ENCODE measurements around the gene DNAAF3.

Gene DNAAF3

GRCh38 chr19:55149078-55150003 is 17.1 kb downstream of the DNAAF3 start, which contains the start of gene TNNT1:
Gene TNNT1 (minus strand): TSS chr19:55149206. CDS start chr19:55147157, 2,049 bp downstream.
- H3K4me1 ChIP-seq (ENCODE audit: control insufficient read depth, insufficient read depth, low read length, poor library complexity, severe bottlenecking), result no peaks in the 10 kb centered on the region

GRCh38 chr19:55147545-55148251 is 18.7 kb downstream of the DNAAF3 start:
- Histone ChIP-seq H3K27ac (ENCODE audit: low read depth, low read length, severe bottlenecking) (no peak overlapping the region), H3K9me3 (ENCODE audit: control insufficient read depth, low read length) (peaks cover 10% of the 10 kb centered on the region), H3K36me3 (ENCODE audit: control insufficient read depth, insufficient read depth, low read length) (no peaks in the 10 kb centered on the region), H3K4me1 (ENCODE audit: control insufficient read depth, insufficient read depth, low read length, poor library complexity, severe bottlenecking) (no peaks in the 10 kb centered on the region), H3K4me3 (ENCODE audit: extremely low read depth, insufficient read depth, low read length, poor library complexity, severe bottlenecking) (no peak overlapping the region)
- 12 to 31% methylated on average over 5 to 6 of the region's 9 CpGs for WGBS, 2 experiments (ENCODE audit: insufficient coverage in 2 of 2)

More at GRCh38 chr19:55149078-55150003, 17.1 kb downstream of the DNAAF3 start, which contains the start of gene TNNT1:
- Histone ChIP-seq H3K9me3 (ENCODE audit: control insufficient read depth, low read length) (peaks cover 10% of the 10 kb centered on the region), H3K36me3 (ENCODE audit: control insufficient read depth, insufficient read depth, low read length) (no peaks in the 10 kb centered on the region), H3K27ac (ENCODE audit: low read depth, low read length, severe bottlenecking) (no peak within 1 kb of the TSS), H3K4me3 (ENCODE audit: extremely low read depth, insufficient read depth, low read length, poor library complexity, severe bottlenecking) (no peak within 1 kb of the TSS)
- 18 to 20% methylated on average over 13 of the region's 18 CpGs for WGBS, 2 experiments (ENCODE audit: insufficient coverage in 2 of 2)

- H3K36me3 ChIP-seq (ENCODE audit: control insufficient read depth, insufficient read depth, low read length), result no peaks in the 10 kb centered on the region
- H3K27ac ChIP-seq (ENCODE audit: low read depth, low read length, severe bottlenecking), result no peak overlapping the region
- peaks cover 6% of the 10 kb centered on the region for H3K9me3 ChIP-seq (ENCODE audit: control insufficient read depth, low read length)
- peak overlapping the region; percentile 35 for H3K4me3 ChIP-seq (ENCODE audit: extremely low read depth, insufficient read depth, low read length, poor library complexity, severe bottlenecking)
- no peaks in the 10 kb centered on the region for H3K4me1 ChIP-seq (ENCODE audit: control insufficient read depth, insufficient read depth, low read length, poor library complexity, severe bottlenecking)
- WGBS, 2 experiments (ENCODE audit: insufficient coverage in 2 of 2), result 0% methylated on average over 3 to 5 of the region's 27 CpGs
These were observed 19.6 kb downstream of the DNAAF3 start for GRCh38 chr19:55146705-55147273.

- Histone ChIP-seq H3K9me3 (ENCODE audit: control insufficient read depth, low read length) (no peaks in the 10 kb centered on the region), H3K27ac (ENCODE audit: low read depth, low read length, severe bottlenecking) (no peak overlapping the region), H3K4me1 (ENCODE audit: control insufficient read depth, insufficient read depth, low read length, poor library complexity, severe bottlenecking) (no peaks in the 10 kb centered on the region), H3K4me3 (ENCODE audit: extremely low read depth, insufficient read depth, low read length, poor library complexity, severe bottlenecking) (peak overlapping the region; percentile 35), H3K36me3 (ENCODE audit: control insufficient read depth, insufficient read depth, low read length) (no peaks in the 10 kb centered on the region)
- 0% methylated on average over 12 to 15 of the region's 41 CpGs for WGBS, 2 experiments (ENCODE audit: insufficient coverage in 2 of 2)
These were observed 20.2 kb downstream of the DNAAF3 start for GRCh38 chr19:55146078-55146704.

- WGBS, 2 experiments (ENCODE audit: insufficient coverage in 2 of 2), result no CpG with 5 or more reads among the region's 3 CpGs
- H3K9me3 ChIP-seq (ENCODE audit: control insufficient read depth, low read length), result no peaks in the 10 kb centered on the region
These were observed 21.2 kb downstream of the DNAAF3 start for GRCh38 chr19:55145232-55145631.

GRCh38 chr19:55141696-55142095 is 24.7 kb downstream of the DNAAF3 start:
- WGBS, 2 experiments (ENCODE audit: insufficient coverage in 2 of 2), result 30 to 43% methylated on average over 14 to 15 of the region's 21 CpGs
- Histone ChIP-seq H3K4me3 (ENCODE audit: extremely low read depth, insufficient read depth, low read length, poor library complexity, severe bottlenecking) (no peak overlapping the region), H3K9me3 (ENCODE audit: control insufficient read depth, low read length) (no peaks in the 10 kb centered on the region)

More at GRCh38 chr19:55145232-55145631, 21.2 kb downstream of the DNAAF3 start:
- no peaks in the 10 kb centered on the region for H3K4me1 ChIP-seq (ENCODE audit: control insufficient read depth, insufficient read depth, low read length, poor library complexity, severe bottlenecking)
- no peak overlapping the region for H3K4me3 ChIP-seq (ENCODE audit: extremely low read depth, insufficient read depth, low read length, poor library complexity, severe bottlenecking)
- no peaks in the 10 kb centered on the region for H3K36me3 ChIP-seq (ENCODE audit: control insufficient read depth, insufficient read depth, low read length)
- H3K27ac ChIP-seq (ENCODE audit: low read depth, low read length, severe bottlenecking), result no peak overlapping the region

GRCh38 chr19:55137915-55138314 is 28.5 kb downstream of the DNAAF3 start:
- Histone ChIP-seq H3K9me3 (ENCODE audit: control insufficient read depth, low read length) (no peaks in the 10 kb centered on the region), H3K4me3 (ENCODE audit: extremely low read depth, insufficient read depth, low read length, poor library complexity, severe bottlenecking) (no peak overlapping the region), H3K4me1 (ENCODE audit: control insufficient read depth, insufficient read depth, low read length, poor library complexity, severe bottlenecking) (peaks cover 10% of the 10 kb centered on the region), H3K27ac (ENCODE audit: low read depth, low read length, severe bottlenecking) (no peak overlapping the region), H3K36me3 (ENCODE audit: control insufficient read depth, insufficient read depth, low read length) (no peaks in the 10 kb centered on the region)
- WGBS, 2 experiments (ENCODE audit: insufficient coverage in 2 of 2), result 83 to 86% methylated on average over 5 to 7 of the region's 9 CpGs

More at GRCh38 chr19:55141696-55142095, 24.7 kb downstream of the DNAAF3 start:
- Histone ChIP-seq H3K36me3 (ENCODE audit: control insufficient read depth, insufficient read depth, low read length) (no peaks in the 10 kb centered on the region), H3K4me1 (ENCODE audit: control insufficient read depth, insufficient read depth, low read length, poor library complexity, severe bottlenecking) (peaks cover 9% of the 10 kb centered on the region), H3K27ac (ENCODE audit: low read depth, low read length, severe bottlenecking) (no peak overlapping the region)

- Histone ChIP-seq H3K27ac (ENCODE audit: low read depth, low read length, severe bottlenecking) (no peak overlapping the region), H3K4me3 (ENCODE audit: extremely low read depth, insufficient read depth, low read length, poor library complexity, severe bottlenecking) (no peak overlapping the region), H3K4me1 (ENCODE audit: control insufficient read depth, insufficient read depth, low read length, poor library complexity, severe bottlenecking) (peaks cover 12% of the 10 kb centered on the region), H3K9me3 (ENCODE audit: control insufficient read depth, low read length) (no peaks in the 10 kb centered on the region), H3K36me3 (ENCODE audit: control insufficient read depth, insufficient read depth, low read length) (no peaks in the 10 kb centered on the region)
- WGBS, 2 experiments (ENCODE audit: insufficient coverage in 2 of 2), result 94 to 96% methylated on average over 17 of the region's 17 CpGs
These were observed 29.9 kb downstream of the DNAAF3 start for GRCh38 chr19:55136399-55137102.

GRCh38 chr19:55134736-55135135 is 31.7 kb downstream of the DNAAF3 start:
- H3K36me3 ChIP-seq (ENCODE audit: control insufficient read depth, insufficient read depth, low read length), result no peaks in the 10 kb centered on the region
- no peak overlapping the region for H3K4me3 ChIP-seq (ENCODE audit: extremely low read depth, insufficient read depth, low read length, poor library complexity, severe bottlenecking)
- peaks cover 12% of the 10 kb centered on the region for H3K4me1 ChIP-seq (ENCODE audit: control insufficient read depth, insufficient read depth, low read length, poor library complexity, severe bottlenecking)
- H3K27ac ChIP-seq (ENCODE audit: low read depth, low read length, severe bottlenecking), result no peak overlapping the region
- WGBS, 2 experiments (ENCODE audit: insufficient coverage in 2 of 2), result no CpG with 5 or more reads among the region's 3 CpGs
- H3K9me3 ChIP-seq (ENCODE audit: control insufficient read depth, low read length), result no peaks in the 10 kb centered on the region

All from mesodermal cell (in vitro differentiated cells).